Urinary bladder (tissue), 4 donors: ENCODE data around the gene SGCD. TPM values are rescaled to one million over a fixed set of nuclear protein-coding genes. Genes with fewer than 3 reads are reported as not detected.

Source experiments
- DNase-seq: peaks from one replicate; pipeline ENCODE4 v3.0.0-alpha.2; 2015; ENCODE audit errors: extremely low spot score
- H3K27ac ChIP-seq: one replicate; pipeline ENCODE4 v1.5.1; 2013; ENCODE audit warnings: low read depth, mild to moderate bottlenecking, moderate library complexity
- H3K36me3 ChIP-seq: one replicate; pipeline ENCODE4 v1.6.1; 2013; ENCODE audit warnings: mild to moderate bottlenecking, moderate library complexity; ENCODE audit not compliant: insufficient read depth
- H3K4me1 ChIP-seq: one replicate; pipeline ENCODE4 v1.6.1; 2013; ENCODE audit warnings: mild to moderate bottlenecking, moderate library complexity; ENCODE audit not compliant: insufficient read depth
- H3K4me3 ChIP-seq: one replicate; pipeline ENCODE4 v1.5.1; 2013; ENCODE audit warnings: low read depth, low read length
- WGBS: extraction: QIAGEN DNeasy Blood & Tissue Kit; methylation state at CpG from one replicate; pipeline ENCODE4 v1.1.7; 2013; 5-methylcytosine and 5-hydroxymethylcytosine counted together
- polyA plus RNA-seq: library from polyadenylated mRNA; stranded (reverse); fragments of 200-250 nt; gene quantifications from one replicate; pipeline ENCODE4 v1.2.3, GENCODE V29; 2013
- total RNA-seq: library from RNA; depleted of rRNA; stranded (reverse); fragments of >200 nt; gene quantifications from one replicate; pipeline ENCODE4 v1.2.3, GENCODE V29; 2014
- donor health status: healthy with polysubstance abuse.
- donor health status: healthy.

The SGCD gene
- total and polyA plus RNA-seq, 2 donors: 15.9 to 106 TPM

- Histone ChIP-seq H3K4me1 (no peaks in the 10 kb centered on the region), H3K36me3 (no peaks in the 10 kb centered on the region), H3K4me3 (no peak overlapping the region), H3K27ac (no peak overlapping the region)
- DNase-seq: no peak
- WGBS: 95% methylated on average over 4 of the region's 4 CpGs
Measured at GRCh38 chr5:156427315-156427714, 100.4 kb downstream of the SGCD start.

DNA sequence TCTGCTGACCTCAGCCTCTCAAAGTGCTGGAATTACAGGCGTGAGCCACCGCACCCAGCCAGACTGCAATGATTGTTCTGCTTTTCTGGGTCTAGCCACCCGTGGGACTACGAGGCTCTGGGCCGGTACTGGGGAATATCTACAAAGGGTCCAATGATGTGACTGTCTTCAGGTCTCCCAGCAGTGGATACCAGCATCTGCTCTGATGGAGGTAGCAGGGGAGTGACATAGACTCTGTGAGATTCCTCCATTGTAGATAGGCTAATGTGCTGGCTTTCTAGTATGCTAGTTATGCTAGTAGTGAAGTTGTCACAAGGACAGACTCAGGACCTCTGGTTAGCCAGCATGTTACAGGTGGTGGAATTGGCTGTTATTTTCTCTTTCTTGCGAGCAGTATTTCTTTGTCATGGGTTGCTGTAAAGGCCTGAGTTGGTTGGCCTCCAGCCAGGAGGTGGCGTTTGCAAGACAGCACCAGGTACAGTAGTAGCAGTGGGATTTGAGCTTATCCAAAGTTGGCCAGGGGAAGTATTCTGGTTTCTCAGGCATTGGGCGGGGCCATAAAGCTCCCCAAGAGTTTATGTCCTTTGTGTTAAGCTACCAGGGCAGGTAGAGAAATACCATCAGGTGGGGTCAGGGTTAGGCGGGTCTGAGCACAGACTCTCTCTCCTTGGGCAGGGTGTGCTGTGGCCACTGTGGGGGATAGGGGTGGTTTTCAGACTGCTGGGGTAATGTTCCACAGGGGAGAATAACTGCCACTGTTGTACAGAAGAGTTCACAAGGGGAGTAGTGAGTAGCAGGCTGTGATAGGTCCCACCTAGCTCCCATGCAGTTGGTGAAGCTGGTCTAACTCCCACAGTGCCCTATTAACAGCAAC lies 105.2 kb downstream of the SGCD start:
- 93% methylated on average over 9 of the region's 9 CpGs for WGBS
- H3K27ac ChIP-seq: no peak overlapping the region

GRCh38 chr5:156432830-156433105 lies 105.8 kb downstream of the SGCD start:
- no peak for DNase-seq
- WGBS: 86% methylated on average over 1 of the region's 1 CpG
- Histone ChIP-seq H3K4me1 (no peaks in the 10 kb centered on the region), H3K4me3 (no peak overlapping the region), H3K36me3 (no peaks in the 10 kb centered on the region), H3K27ac (no peak overlapping the region)

More for the DNA sequence above, 105.2 kb downstream of the SGCD start:
- no peak for DNase-seq
- H3K36me3 ChIP-seq: no peaks in the 10 kb centered on the region
- H3K4me1 ChIP-seq: no peaks in the 10 kb centered on the region
- H3K4me3 ChIP-seq: no peak overlapping the region

DNA sequence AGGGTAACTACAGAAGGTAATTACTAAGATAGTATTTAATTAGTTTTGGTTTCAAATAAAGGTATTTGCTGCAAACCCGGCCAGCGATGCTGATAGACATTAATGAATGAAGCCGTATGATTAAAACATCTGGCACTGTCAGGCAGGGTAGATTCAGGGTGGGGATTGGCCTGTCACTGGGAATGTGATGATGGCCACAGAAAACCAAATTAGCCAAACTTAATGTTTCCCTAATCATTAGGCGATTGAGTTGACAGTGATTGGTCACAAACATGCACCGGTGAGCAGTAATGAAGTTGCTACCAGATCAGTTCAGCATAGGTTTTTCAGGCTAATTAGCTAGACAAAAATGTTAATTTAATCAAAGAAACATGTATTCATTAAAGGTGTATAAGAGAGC lies 107.5 kb downstream of the SGCD start:
- H3K36me3 ChIP-seq: no peaks in the 10 kb centered on the region
- DNase-seq: no peak
- no peak overlapping the region for H3K27ac ChIP-seq
- WGBS: 97% methylated on average over 5 of the region's 5 CpGs
- H3K4me3 ChIP-seq: no peak overlapping the region
- no peaks in the 10 kb centered on the region for H3K4me1 ChIP-seq

DNA sequence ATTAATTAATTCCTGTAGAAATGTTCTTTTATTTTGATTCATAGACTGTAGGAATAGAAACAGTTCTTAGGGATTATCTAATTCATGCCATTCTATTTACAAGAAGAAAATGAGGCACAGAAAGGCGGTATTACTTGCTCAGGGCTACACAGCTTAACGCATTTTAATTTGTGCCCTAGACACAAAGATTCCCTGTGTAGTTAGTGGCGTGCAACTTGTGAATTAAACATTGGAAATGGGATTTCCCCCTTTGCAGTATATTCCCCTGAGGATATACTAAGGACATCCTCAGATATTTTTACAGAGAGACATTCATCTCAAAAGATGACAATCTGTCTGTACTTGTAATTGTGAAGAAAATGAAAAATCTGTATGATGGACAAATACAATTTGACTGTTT lies 108.1 kb downstream of the SGCD start:
- no peak for DNase-seq
- Histone ChIP-seq H3K4me1 (no peaks in the 10 kb centered on the region), H3K27ac (no peak overlapping the region), H3K4me3 (no peak overlapping the region), H3K36me3 (no peaks in the 10 kb centered on the region)
- WGBS: 87% methylated on average over 3 of the region's 3 CpGs

DNA sequence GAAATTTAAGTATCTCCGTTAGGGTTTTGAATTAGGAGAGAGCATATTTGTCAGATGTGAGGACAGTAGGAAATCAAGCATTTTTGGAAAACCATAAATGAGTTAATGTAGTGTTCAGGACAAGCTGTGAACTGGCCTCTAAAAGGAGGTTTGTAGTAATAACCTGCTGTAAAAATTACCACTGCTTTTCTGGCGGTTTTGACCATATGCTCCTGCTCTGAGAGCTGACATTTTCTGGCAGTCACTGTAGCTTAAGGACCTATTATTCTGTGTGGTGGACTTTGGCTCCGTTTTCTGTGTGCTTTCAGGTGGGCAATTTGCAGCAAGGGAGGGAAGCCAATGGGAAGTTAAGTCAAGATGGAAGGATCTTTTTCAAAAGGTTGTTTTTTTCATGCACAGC lies 111.1 kb downstream of the SGCD start:
- H3K27ac ChIP-seq: no peak overlapping the region
- WGBS: 75% methylated on average over 3 of the region's 3 CpGs
- DNase-seq: no peak

DNA sequence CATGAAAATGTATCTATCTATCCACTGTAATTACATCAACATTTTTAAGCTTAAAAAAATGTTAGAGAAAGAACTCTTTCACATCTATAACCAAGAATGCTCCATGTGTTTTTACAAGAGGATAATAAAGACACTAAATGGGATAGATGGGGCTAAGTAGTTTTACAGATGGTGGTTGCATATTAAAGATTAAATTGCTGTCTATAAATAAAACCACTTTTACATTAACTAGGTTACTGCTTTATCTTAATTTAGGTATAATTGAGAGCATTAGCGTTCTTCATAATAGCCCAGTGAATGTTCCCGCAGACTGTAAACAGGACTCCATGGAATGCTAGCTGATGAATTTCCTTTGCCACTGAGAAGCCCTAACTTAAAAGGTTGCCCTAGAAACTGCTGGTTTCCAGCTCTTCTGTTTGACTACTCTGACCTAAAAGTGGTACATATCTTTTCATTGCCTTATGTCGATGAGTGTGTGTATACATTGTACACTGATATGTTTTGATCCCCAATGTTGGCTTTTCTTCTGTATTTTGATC lies 117.9 kb downstream of the SGCD start:
- no peaks in the 10 kb centered on the region for H3K4me1 ChIP-seq
- 71% methylated on average over 3 of the region's 3 CpGs for WGBS
- no peaks in the 10 kb centered on the region for H3K36me3 ChIP-seq
- no peak for DNase-seq
- H3K4me3 ChIP-seq: no peak overlapping the region
- no peak overlapping the region for H3K27ac ChIP-seq

More for the DNA sequence above, 111.1 kb downstream of the SGCD start:
- Histone ChIP-seq H3K4me3 (no peak overlapping the region), H3K4me1 (no peaks in the 10 kb centered on the region), H3K36me3 (no peaks in the 10 kb centered on the region)

GRCh38 chr5:156446526-156446925 lies 119.6 kb downstream of the SGCD start:
- no peak for DNase-seq
- H3K4me3 ChIP-seq: no peak overlapping the region
- no peaks in the 10 kb centered on the region for H3K4me1 ChIP-seq
- 63% methylated on average over 4 of the region's 4 CpGs for WGBS
- no peak overlapping the region for H3K27ac ChIP-seq
- no peaks in the 10 kb centered on the region for H3K36me3 ChIP-seq

DNA sequence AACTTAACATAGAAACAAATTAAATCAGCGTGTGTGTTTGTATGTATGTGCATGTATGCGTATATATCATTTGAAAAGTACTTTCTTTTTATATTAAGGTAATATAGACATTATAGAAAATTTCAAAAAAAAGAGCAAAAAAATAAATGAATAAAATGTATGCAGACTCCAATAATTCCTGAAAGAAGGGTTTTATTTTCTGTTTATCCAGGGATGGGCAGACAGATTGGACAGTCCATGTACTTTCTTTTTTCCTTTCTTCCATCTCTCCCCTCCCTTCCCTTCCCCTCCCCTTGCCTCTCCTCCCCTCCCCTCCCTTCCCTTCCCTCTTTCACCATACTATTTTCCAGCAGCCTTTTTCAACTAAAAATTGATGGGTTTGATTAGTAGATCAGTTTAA lies 123.8 kb downstream of the SGCD start:
- WGBS: 96% methylated on average over 2 of the region's 2 CpGs

DNA sequence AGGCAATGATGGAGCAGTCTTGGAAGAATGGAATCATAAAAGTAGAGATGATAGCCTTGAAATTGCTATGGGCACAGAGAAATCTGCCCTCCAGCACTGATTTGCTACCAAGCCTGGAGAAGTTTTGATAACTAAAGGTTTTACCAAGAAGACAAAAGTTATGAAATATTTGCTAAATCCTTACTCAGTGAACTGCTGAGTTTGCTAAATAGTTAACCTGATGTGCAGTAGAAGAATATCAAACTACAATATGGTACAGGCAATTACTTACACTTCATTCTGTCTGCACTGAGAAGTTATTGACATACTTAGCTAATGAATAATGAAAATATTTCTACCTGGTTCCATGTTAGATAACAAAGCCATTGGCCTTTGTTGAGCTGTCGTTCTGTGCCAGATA lies 124.5 kb downstream of the SGCD start:
- Histone ChIP-seq H3K36me3 (no peaks in the 10 kb centered on the region), H3K27ac (no peak overlapping the region), H3K4me1 (no peaks in the 10 kb centered on the region), H3K4me3 (no peak overlapping the region)
- WGBS: 92% methylated on average over 1 of the region's 1 CpG
- DNase-seq: no peak

More for the DNA sequence above, 123.8 kb downstream of the SGCD start:
- Histone ChIP-seq H3K27ac (no peak overlapping the region), H3K4me1 (no peaks in the 10 kb centered on the region), H3K36me3 (no peaks in the 10 kb centered on the region), H3K4me3 (no peak overlapping the region)
- DNase-seq: no peak

- DNase-seq: no peak
- H3K36me3 ChIP-seq: no peaks in the 10 kb centered on the region
- no peak overlapping the region for H3K4me3 ChIP-seq
- H3K4me1 ChIP-seq: no peaks in the 10 kb centered on the region
- no peak overlapping the region for H3K27ac ChIP-seq
Measured at GRCh38 chr5:156456857-156457256, 129.9 kb downstream of the SGCD start.

GRCh38 chr5:156459812-156460385 lies 132.9 kb downstream of the SGCD start:
- Histone ChIP-seq H3K4me1 (no peaks in the 10 kb centered on the region), H3K36me3 (no peaks in the 10 kb centered on the region), H3K27ac (no peak overlapping the region), H3K4me3 (no peak overlapping the region)
- no peak for DNase-seq
- WGBS: 85% methylated on average over 1 of the region's 1 CpG

- Histone ChIP-seq H3K27ac (no peak overlapping the region), H3K36me3 (no peaks in the 10 kb centered on the region), H3K4me3 (no peak overlapping the region), H3K4me1 (no peaks in the 10 kb centered on the region)
- no peak for DNase-seq
Measured at GRCh38 chr5:156460471-156460870, 133.5 kb downstream of the SGCD start.

DNA sequence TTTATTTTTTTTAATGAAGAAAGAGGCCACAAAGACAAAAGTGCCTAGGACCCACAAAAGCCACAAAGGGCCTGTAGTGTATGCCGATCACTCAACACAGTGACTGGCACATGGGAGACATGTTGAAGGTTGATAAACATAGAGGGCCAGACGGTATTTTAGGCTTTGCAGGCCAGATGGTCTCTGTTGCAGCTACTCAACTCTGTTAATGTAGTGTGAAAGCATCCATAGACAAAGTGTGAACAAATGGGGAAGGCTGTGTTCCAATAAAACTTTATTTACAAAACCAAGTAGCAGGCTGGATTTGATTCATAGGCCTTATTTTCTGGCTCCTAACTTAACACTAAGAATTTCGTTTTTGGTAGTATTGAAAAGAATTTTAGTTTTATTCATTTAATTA lies 139.9 kb downstream of the SGCD start:
- no peaks in the 10 kb centered on the region for H3K36me3 ChIP-seq
- 85% methylated on average over 3 of the region's 3 CpGs for WGBS
- DNase-seq: no peak

More for the DNA sequence above, 139.9 kb downstream of the SGCD start:
- H3K27ac ChIP-seq: no peak overlapping the region
- H3K4me3 ChIP-seq: no peak overlapping the region
- no peaks in the 10 kb centered on the region for H3K4me1 ChIP-seq
